ENCODE measurements around the gene LTBP2. TPM values are rescaled to one million over a fixed set of nuclear protein-coding genes. Genes with fewer than 3 reads are reported as not detected.

Gene LTBP2
- total and polyA plus RNA-seq, 2 of the 8 experiments (the other 6 are each of a cell fraction or from before 2014, with no cell fraction given): 0.48 to 0.89 TPM

GRCh38 chr14:74524812-74525135 lies 87.3 kb downstream of the LTBP2 start (continued):
- TF ChIP-seq, protein P1, sequence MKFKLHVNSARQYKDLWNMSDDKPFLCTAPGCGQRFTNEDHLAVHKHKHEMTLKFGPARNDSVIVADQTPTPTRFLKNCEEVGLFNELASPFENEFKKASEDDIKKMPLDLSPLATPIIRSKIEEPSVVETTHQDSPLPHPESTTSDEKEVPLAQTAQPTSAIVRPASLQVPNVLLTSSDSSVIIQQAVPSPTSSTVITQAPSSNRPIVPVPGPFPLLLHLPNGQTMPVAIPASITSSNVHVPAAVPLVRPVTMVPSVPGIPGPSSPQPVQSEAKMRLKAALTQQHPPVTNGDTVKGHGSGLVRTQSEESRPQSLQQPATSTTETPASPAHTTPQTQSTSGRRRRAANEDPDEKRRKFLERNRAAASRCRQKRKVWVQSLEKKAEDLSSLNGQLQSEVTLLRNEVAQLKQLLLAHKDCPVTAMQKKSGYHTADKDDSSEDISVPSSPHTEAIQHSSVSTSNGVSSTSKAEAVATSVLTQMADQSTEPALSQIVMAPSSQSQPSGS (IDR thresholded peaks at IDR 0.05; ENCODE audit: low read length): no peak
- TF ChIP-seq NANOG (IDR thresholded peaks at IDR 0.05; ENCODE audit: insufficient read depth, low read depth, low read length, poor library complexity, severe bottlenecking) (no peak), SIRT6 (IDR thresholded peaks at IDR 0.05; ENCODE audit: low read length) (no peak), SIX5 (IDR thresholded peaks at IDR 0.05; ENCODE audit: low read depth, low read length) (no peak), EP300 (IDR thresholded peaks at IDR 0.05; ENCODE audit: borderline replicate concordance in 1 of 2, low read depth in 2 of 2, low read length in 2 of 2) (no peak)
- TF ChIP-seq, protein P2, sequence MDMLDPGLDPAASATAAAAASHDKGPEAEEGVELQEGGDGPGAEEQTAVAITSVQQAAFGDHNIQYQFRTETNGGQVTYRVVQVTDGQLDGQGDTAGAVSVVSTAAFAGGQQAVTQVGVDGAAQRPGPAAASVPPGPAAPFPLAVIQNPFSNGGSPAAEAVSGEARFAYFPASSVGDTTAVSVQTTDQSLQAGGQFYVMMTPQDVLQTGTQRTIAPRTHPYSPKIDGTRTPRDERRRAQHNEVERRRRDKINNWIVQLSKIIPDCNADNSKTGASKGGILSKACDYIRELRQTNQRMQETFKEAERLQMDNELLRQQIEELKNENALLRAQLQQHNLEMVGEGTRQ (IDR thresholded peaks at IDR 0.05; ENCODE audit: low read length): no peak
- TF ChIP-seq, protein P3, sequence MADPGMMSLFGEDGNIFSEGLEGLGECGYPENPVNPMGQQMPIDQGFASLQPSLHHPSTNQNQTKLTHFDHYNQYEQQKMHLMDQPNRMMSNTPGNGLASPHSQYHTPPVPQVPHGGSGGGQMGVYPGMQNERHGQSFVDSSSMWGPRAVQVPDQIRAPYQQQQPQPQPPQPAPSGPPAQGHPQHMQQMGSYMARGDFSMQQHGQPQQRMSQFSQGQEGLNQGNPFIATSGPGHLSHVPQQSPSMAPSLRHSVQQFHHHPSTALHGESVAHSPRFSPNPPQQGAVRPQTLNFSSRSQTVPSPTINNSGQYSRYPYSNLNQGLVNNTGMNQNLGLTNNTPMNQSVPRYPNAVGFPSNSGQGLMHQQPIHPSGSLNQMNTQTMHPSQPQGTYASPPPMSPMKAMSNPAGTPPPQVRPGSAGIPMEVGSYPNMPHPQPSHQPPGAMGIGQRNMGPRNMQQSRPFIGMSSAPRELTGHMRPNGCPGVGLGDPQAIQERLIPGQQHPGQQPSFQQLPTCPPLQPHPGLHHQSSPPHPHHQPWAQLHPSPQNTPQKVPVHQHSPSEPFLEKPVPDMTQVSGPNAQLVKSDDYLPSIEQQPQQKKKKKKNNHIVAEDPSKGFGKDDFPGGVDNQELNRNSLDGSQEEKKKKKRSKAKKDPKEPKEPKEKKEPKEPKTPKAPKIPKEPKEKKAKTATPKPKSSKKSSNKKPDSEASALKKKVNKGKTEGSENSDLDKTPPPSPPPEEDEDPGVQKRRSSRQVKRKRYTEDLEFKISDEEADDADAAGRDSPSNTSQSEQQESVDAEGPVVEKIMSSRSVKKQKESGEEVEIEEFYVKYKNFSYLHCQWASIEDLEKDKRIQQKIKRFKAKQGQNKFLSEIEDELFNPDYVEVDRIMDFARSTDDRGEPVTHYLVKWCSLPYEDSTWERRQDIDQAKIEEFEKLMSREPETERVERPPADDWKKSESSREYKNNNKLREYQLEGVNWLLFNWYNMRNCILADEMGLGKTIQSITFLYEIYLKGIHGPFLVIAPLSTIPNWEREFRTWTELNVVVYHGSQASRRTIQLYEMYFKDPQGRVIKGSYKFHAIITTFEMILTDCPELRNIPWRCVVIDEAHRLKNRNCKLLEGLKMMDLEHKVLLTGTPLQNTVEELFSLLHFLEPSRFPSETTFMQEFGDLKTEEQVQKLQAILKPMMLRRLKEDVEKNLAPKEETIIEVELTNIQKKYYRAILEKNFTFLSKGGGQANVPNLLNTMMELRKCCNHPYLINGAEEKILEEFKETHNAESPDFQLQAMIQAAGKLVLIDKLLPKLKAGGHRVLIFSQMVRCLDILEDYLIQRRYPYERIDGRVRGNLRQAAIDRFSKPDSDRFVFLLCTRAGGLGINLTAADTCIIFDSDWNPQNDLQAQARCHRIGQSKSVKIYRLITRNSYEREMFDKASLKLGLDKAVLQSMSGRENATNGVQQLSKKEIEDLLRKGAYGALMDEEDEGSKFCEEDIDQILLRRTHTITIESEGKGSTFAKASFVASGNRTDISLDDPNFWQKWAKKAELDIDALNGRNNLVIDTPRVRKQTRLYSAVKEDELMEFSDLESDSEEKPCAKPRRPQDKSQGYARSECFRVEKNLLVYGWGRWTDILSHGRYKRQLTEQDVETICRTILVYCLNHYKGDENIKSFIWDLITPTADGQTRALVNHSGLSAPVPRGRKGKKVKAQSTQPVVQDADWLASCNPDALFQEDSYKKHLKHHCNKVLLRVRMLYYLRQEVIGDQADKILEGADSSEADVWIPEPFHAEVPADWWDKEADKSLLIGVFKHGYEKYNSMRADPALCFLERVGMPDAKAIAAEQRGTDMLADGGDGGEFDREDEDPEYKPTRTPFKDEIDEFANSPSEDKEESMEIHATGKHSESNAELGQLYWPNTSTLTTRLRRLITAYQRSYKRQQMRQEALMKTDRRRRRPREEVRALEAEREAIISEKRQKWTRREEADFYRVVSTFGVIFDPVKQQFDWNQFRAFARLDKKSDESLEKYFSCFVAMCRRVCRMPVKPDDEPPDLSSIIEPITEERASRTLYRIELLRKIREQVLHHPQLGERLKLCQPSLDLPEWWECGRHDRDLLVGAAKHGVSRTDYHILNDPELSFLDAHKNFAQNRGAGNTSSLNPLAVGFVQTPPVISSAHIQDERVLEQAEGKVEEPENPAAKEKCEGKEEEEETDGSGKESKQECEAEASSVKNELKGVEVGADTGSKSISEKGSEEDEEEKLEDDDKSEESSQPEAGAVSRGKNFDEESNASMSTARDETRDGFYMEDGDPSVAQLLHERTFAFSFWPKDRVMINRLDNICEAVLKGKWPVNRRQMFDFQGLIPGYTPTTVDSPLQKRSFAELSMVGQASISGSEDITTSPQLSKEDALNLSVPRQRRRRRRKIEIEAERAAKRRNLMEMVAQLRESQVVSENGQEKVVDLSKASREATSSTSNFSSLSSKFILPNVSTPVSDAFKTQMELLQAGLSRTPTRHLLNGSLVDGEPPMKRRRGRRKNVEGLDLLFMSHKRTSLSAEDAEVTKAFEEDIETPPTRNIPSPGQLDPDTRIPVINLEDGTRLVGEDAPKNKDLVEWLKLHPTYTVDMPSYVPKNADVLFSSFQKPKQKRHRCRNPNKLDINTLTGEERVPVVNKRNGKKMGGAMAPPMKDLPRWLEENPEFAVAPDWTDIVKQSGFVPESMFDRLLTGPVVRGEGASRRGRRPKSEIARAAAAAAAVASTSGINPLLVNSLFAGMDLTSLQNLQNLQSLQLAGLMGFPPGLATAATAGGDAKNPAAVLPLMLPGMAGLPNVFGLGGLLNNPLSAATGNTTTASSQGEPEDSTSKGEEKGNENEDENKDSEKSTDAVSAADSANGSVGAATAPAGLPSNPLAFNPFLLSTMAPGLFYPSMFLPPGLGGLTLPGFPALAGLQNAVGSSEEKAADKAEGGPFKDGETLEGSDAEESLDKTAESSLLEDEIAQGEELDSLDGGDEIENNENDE (IDR thresholded peaks at IDR 0.05; ENCODE audit: insufficient replicate concordance, low read length): no peak

All from H1 (cell line).